ENCODE results near the gene STRN3.
"Not testable (repeated sequence)": the region's sequence is repeated elsewhere in the genome, so short reads cannot be mapped to it uniquely, and the experiment has no call there.

The STRN3 gene, protein sequence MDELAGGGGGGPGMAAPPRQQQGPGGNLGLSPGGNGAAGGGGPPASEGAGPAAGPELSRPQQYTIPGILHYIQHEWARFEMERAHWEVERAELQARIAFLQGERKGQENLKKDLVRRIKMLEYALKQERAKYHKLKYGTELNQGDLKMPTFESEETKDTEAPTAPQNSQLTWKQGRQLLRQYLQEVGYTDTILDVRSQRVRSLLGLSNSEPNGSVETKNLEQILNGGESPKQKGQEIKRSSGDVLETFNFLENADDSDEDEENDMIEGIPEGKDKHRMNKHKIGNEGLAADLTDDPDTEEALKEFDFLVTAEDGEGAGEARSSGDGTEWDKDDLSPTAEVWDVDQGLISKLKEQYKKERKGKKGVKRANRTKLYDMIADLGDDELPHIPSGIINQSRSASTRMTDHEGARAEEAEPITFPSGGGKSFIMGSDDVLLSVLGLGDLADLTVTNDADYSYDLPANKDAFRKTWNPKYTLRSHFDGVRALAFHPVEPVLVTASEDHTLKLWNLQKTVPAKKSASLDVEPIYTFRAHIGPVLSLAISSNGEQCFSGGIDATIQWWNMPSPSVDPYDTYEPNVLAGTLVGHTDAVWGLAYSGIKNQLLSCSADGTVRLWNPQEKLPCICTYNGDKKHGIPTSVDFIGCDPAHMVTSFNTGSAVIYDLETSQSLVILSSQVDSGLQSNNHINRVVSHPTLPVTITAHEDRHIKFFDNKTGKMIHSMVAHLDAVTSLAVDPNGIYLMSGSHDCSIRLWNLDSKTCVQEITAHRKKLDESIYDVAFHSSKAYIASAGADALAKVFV

DNA sequence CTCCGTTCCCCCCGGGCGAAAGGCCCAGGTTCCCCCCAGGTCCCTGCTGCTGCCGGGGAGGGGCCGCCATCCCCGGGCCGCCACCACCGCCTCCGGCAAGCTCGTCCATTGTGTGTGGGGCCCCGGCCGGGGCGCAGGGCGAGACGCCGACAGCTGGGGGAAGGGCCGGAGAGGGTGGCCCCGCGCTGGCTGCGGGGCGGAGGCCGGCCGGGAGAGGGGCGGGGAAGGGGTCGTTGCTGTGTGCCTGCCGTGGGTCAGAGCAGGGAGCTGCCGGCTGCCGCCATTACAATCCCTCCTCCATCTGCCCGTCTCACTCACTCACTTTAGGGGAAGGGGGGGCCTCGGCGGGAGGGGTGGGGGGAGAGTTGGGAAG lies at the start of gene STRN3:
Gene STRN3, minus strand, starts transcription at position 303 of the 373 bp plus-strand sequence. Its CDS starts 194 bp downstream, at position 109.
- FAIRE-seq: no peak

DNA sequence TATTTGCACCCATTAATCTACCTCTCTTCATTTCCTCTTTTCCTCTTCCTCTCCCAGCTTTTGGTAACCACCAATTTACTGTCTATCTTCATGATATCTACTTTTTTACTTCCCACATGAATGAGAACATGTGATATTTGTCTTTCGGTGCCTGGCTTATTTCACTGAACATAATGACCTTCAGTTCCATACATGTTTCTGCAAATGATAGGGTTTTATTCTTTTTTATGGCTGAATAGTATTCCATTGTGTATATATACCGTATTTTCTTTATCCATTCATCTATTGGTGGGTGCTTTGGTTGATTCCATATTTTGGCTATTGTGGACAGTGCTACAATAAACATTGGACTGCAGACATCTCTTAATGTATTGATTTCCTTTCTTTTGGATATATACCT lies 49.0 kb upstream of the STRN3 start:
- no peak for FAIRE-seq

DNA sequence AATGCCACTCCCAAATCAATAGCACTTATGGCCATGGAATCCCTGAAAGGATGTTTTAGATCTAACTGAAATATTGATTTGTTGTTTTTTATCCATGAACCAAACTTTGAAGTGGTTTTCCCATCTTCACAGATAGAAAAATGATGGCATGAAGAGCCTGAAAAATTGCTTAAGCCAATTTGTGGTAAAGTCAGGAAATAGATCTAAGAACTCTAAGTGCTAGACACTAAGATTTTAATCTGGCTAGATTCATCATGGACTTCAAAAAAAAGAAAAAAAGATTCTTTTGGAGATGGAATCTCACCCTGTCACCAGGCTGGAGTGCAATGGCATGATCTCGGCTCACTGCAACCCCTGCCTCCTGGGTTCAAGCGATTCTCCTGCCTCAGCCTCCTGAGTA lies 45.0 kb upstream of the STRN3 start:
- no peak for FAIRE-seq

DNA sequence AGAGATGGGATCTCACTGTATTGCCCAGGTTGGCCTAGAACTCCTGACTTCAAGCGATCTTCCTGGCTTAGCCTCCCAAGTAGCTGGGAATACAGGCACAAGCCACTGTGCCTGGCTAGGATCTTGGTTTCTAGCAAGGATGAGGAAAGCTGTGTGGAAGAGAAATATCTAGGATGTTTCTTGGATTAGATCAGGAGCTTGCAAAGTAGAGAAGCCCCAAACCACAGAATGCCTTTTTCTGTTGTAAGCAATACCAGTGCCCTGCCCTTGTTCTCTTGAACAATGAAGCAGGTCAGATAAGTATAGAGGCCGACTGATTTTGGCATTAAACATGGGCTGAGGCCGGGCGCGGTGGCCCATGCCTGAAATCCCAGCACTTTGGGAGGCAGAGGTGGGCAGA lies 44.3 kb upstream of the STRN3 start:
- FAIRE-seq: no peak

DNA sequence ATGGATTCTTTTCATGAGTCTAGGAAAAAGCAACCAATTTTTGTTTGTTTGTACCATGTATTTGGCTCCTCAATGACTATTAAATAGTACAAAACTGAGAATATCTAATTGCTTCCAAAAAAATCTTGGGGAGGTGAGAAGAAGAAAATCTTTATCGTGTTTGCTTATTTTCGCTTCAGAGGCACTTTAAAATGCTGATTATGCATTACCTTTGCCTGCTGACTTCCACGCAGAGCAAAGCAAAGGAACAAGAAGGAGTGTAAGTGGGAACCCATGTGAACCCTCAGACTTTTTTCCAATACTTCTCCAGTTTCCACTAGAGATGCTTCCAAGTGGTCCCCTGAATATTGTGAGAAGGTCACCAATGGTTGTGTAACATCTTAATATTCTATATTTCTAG lies 43.2 kb upstream of the STRN3 start:
- no peak for FAIRE-seq

DNA sequence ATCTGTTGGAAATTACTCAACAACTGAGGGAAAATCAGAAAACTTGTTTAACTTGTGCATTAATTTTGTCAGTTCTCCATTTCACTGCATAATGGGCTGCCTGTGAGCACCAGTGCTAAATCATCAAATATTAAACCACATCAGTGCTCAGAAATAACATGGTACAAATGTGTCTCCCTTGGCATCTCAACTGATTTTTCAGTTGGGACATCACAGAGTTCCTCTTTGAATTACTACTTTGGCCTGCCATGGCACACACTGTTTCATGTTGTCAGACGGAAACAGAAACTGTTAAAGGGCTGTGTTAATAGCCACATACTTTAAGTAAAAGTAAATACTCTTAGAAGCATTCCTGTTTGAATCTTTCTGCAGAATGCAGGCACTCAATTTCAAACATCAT lies 42.1 kb upstream of the STRN3 start:
- no peak for FAIRE-seq

DNA sequence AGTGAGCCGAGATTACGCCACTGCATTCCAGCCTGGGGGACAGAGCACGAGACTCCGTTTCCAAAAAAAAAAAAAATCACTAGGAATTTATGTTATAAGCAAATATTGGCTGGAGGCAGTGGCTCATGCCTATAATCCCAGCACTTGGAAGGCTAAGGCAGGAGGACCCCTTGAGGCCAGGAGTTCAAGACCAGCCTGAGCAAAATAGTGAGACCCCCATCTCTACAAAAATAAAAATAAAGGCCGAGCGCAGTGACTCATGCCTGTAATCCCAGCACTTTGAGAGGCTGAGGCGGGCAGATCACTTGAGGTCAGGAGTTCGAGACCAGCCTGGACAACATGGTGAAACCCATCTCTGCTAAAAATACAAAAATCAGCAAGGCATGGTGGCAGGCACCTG lies 36.7 kb upstream of the STRN3 start:
- not testable (repeated sequence) for FAIRE-seq

DNA sequence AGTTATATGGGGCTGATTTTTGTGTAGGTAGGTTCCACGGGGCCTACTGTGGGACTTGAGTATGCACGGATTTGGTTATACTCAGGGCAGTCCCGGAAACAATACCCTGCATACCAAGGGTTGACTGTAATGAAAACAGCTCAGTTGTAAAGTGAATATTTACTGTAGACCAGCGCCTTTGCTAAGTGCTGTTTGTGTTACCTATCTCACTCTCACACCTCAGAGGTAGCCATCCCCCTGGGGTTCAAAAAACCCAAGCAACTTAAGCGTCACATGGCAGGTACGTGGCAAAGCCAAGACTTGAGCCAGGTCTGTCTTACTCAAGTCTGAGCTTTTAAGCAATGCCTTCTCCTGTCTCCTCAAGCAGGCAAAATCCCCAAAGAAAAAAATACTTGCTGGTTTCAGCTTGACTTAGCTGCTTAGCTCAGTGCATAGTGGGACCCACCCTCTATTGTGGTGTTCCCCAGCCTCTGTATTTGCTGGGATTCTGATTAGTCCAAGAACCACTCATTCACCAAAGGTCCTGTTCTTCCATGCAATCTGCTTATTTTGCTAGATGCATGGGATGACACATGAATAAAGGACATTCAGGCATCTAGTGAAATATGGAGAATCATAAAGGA lies 34.2 kb upstream of the STRN3 start:
- FAIRE-seq: no peak

DNA sequence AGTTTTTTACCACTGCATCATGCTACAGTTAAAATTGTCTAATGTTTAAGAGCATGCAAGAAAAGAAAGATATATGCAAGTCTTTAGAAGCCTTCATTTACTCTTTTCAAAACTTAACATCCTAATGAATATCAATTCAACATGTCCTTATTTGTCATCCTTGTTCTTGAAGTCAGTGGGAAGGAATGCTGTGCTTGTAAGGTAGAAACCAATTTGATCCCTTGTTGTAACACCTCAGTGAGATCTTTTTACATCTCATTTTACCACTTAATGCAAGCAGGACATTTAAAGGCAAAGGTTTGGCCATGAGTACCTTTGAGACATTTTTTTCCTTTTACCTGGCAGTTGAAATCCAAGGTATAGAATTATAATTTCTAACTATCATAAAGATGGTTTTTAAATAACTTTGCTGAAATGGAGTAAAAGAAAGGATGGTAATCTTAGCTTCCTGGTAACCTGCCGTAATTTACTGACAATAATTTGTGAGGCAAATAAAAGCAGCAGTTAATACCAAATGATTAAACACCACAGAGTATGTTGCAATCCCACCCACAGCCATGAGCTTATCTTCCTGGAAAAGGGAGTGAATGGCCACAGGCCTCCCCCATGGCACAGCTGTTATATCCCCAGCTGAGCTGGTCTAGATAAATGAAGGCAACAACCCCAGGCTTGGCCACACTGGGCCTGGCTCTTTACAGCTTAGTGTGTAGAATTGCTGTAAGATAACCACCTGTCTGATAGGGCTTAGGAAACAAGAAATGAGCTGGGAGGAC lies 33.2 kb upstream of the STRN3 start:
- no peak for FAIRE-seq

DNA sequence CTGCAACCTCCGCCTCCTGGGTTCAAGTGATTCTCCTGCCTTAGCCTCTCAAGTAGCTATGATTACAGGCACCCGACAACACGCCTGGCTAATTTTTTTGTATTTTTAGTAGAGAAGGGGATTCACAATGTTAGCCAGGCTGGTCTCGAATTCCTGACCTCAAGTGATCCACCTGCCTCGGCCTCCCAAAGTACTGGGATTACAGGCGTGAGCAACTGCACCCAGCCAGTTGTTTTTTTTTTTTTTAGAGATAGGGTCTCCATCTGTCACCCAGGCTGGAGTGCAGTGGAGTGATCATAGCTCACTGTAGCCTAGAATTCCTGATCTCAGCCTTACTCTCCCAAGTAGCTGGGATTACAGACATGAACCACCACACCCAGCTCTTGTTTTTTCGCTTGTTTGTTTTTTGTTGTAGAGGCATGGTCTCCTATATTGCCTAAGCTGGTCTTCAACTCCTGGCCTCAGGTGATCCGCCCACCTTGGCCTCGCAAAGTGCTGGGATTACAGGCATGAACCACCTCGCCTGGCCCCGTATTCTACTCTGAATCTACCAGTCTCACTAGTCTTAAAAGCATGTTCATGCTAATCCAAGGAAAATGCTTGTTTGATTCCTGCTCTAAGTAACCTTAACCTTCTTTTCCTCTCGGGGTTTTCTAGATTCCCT lies 31.7 kb upstream of the STRN3 start:
- no peak for FAIRE-seq

DNA sequence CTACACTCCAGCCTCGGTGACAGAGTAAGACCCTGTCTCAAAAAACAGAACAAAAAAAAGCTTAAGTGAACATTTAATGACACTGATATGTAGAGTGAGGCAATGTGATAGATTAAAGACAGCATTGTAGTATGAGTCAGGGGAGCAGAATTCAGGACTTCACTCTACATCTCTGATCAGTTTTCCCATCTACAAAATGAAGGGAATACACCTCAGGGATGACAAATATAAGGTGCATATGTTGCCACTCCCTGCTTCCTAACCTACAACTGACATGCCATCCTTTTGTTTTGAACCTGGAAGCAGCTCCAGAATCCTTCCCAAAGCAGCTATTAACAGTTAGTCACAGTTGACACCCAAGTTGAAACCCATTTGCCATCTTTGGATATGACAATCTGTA lies 30.9 kb upstream of the STRN3 start:
- no peak for FAIRE-seq

DNA sequence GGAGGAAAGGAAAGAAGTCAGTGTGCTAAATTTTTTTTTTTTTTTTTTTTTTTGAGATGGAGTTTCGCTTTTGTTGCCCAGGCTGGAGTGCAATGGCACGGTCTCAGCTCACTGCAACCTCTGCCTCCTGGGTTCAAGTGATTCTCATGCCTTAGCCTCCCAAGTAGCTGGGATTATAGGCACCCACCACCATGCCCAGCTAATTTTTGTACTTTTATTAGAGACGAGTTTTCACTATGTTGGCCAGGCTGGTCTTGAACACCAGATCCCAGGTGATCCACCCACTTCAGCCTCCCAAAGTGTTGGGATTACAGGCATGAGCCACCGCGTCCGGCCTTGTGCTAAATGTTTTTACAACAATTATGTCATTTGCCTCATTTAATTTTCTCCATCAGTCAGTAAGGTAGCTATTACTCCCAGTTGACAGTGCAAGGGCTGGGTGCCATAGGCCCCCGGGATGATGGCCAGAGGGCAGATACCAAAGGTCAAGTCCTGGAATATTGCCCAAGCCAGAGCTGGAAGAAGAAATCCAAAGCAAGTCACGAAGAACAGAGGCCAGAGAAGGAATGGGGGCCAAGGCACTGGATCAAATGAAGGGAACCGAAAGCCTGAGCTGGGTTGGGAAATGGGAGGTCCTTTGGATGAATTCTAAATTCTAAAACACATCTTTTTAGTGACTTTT lies 26.9 kb upstream of the STRN3 start:
- not testable (repeated sequence) for FAIRE-seq

DNA sequence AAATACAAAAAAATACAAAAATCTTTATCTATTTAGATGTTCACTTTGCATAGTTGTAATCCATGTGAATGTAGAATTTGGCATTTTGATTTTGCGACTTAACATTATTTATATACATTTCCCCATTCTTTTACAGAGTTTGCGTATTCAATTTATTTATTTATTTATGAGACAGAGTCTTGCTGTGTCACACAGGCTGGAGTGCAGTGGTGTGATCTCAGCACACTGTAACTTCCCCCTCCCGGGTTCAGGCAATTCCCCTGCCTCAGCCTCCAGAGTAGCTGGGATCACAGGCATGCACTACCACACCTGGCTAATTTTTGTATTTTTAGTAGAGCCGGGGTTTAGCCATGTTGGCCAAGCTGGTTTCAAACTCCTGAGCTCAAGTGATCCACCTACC lies 25.3 kb upstream of the STRN3 start:
- FAIRE-seq: no peak

DNA sequence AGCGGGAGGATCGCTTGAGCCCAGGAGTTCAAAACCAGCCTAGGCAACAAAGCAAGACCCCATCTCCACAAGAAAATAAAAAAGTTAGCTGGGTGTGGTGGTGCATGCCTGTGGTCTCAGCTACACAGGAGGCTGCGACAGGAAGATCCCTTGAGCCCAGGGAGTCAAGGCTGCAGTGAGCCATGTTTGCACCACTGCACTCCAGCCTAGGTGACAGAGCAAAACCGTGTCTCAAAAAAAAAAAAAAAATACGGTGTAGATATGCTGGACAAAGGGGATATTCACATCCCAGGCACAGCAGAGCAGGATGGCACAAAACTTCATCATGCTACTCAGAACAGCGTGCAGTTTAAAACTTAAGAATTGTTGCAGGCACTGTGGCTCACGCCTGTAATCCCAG lies 24.8 kb upstream of the STRN3 start:
- FAIRE-seq: no peak

DNA sequence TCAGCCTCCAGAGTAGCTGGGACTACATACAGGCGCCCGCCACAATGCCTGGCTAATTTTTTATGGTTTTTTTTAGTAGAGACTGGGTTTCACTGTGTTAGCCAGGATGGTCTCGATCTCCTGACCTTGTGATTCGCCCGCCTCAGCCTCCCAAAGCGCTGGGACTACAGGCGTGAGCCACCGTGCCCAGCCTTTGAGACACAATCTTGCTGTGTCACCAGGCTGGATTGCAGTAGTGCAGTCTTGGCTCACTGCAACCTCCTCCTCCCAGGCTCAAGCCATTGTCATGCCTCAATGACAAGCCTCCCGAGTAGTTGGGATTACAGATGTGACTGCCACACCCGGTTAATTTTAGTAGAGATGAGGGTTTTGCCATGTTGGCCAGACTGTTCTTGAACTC lies 21.3 kb upstream of the STRN3 start:
- FAIRE-seq: no peak

DNA sequence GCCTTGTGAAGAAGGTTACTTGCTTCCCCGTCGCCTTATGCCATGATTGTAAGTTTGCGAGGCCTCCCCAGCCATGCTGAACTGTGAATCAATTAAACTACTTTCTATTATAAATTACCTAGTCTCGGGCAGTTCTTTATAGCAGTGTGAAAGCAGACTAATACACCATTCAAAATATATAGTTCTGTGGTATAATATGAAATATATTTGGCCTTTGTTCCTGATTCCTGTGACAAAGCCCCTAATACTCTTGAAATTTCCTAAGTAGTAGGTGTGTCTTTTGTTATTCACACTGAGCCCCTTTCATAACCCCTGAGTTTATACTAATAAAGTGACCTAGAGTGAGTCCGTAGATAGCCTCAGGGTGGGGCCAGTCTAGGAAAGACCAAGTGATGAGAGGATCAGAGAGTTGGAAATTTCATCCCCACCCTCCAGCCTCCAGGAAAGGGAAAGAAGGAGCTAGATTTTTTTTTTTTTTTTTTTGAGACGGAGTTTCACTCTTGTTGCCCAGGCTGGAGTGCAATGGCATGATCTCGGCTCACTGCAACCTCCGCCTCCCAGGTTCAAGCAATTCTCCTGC lies 19.4 kb upstream of the STRN3 start:
- FAIRE-seq: no peak

DNA sequence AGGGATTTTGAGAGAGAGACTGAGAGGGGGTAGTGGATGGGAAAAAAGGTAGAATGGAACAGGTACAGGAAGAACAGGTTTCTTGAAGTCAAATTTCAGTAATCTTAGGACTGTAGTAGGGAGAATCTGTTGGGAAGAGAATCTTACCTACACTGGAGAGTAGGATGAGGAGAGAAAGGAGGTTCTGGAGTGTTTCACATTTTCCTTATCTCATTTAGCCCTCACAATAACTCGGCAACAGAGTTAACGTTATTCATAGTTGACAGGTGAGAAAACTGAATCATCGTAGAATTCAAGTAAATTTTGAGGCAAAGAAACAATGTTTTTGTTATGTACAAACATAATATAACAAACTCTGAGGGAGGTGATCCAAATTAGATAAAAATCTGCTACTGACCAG lies 17.2 kb upstream of the STRN3 start:
- FAIRE-seq: no peak

DNA sequence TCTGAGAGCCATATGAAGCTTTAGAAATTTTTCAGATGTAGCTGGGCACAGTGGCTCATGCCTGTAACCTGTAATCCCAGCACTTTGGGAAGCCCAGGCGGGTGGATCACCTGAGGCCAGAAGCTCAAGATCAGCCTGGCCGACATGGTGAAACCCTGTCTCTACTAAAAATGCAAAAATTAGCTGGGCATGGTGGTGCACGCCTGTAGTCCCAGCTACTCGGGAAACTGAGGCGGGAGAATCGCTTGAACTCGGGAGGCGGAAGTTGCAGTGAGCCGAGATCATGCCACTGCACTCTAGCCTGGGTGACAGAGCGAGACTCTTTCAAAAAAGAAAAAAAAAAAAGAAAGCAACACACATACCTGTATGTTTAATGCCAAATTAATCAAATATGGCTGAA lies 16.7 kb upstream of the STRN3 start:
- FAIRE-seq: not testable (repeated sequence)

DNA sequence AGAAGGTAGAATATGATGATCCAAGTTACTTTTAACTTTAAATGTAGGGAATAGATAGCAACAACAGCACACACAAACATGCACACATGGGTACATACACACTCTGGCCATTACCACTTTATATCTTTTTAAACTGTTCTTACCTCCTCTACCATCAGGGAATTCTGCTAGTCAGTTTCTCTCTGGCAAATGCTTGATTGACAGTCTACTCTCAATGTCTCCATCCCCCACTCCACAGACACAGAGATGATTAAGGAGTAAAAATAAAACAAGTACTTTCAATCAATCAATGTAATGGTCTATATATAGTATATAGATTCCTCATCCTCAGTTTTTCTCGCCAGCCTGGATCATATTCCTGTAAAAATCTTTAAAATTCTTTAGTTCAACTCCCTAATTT lies 16.1 kb upstream of the STRN3 start:
- FAIRE-seq: no peak

DNA sequence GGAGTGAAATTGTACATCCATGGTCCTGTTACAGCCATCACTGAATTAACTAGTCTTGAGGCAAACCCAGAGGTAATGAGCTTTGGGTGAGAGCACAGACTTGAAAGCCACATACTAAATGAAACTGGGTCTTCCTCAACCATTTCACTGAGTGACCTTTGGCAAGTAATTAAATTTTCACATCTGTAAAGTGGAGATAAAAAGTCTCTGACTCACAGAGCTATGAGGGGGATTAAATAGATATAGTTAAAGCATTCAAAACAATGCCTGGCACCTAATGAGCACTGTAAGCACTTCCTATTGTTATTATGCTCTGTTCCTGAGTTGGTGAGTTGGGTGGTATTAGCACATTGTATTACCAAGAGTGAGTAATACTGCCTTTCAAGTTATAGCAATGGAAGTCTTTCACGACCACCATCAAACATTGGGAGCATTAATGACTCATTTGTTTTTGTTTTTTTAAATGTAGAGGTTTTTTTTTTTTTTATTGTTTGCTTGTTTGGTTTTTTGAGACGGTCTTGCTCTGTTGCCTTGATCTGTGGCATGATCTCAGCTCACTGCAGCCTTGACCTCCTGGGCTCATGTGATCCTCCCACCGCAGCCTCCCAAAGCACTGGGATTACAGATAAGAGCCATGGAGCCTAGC lies 12.5 kb upstream of the STRN3 start:
- no peak for FAIRE-seq

DNA sequence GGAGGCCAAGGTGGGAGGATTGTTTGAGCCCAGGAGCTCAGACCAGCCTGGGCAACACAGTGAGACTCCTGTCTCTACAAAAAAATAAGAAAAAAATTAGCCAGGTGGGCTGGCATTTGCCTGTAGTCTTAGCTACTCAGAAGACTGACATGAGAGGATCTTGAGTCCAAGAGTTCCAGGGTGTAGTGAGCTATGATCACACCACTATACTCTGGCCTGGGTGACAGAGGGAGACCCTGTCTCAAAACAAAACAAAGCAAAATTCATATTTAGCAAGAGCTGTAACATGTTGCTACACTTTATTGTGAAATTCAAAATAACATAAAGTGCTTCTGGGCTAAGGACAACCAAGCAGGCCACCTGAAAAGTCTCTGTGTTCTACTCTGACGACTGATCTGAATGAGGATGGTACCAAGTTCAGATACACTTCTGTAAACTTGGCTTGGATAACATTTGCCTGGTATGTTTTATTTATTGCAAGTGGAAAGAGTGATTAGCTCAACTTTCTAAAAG lies 11.6 kb upstream of the STRN3 start:
- no peak for FAIRE-seq
